Renal cortical epithelial cell (primary cell): ENCODE data around the gene CLDN4. TPM values are rescaled to one million over a fixed set of nuclear protein-coding genes. Genes with fewer than 3 reads are reported as not detected.
"Not testable (repeated sequence)": the region's sequence is repeated elsewhere in the genome, so short reads cannot be mapped to it uniquely, and the experiment has no call there.

Experiments used
- DNase-seq: peaks from one replicate; pipeline ENCODE4 v3.0.0-alpha.2; 2011; ENCODE audit warnings: low read depth
- total RNA-seq: library from RNA; depleted of rRNA; stranded (reverse); fragments of >200 nt; gene quantifications from 2 replicates; pipeline ENCODE4 v1.2.3, GENCODE V29; 2014

Gene CLDN4, protein sequence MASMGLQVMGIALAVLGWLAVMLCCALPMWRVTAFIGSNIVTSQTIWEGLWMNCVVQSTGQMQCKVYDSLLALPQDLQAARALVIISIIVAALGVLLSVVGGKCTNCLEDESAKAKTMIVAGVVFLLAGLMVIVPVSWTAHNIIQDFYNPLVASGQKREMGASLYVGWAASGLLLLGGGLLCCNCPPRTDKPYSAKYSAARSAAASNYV
- total RNA-seq = 186 and 689 TPM in 2 replicates

DNA sequence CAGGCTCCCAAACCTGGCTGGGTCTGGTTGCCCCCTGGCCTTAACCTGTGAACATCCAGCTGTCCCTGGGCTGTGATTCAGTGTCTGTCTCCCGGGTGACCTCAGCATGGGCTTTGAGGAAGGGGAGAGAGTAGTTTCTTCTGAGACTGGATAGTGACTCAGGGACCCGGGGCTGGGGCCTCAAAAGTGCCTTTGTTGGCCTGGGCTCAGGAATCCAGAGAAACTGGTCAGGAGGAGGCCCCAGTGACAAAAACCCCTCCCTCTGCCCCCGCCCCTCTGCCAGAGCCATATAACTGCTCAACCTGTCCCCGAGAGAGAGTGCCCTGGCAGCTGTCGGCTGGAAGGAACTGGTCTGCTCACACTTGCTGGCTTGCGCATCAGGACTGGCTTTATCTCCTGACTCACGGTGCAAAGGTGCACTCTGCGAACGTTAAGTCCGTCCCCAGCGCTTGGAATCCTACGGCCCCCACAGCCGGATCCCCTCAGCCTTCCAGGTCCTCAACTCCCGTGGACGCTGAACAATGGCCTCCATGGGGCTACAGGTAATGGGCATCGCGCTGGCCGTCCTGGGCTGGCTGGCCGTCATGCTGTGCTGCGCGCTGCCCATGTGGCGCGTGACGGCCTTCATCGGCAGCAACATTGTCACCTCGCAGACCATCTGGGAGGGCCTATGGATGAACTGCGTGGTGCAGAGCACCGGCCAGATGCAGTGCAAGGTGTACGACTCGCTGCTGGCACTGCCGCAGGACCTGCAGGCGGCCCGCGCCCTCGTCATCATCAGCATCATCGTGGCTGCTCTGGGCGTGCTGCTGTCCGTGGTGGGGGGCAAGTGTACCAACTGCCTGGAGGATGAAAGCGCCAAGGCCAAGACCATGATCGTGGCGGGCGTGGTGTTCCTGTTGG, at the start of gene CLDN4:
CLDN4 (plus strand) TSS at position 316 of the 903 bp plus-strand sequence; CDS start at position 522, 206 bp downstream.
- DNase-seq = peak; percentile 67

DNA sequence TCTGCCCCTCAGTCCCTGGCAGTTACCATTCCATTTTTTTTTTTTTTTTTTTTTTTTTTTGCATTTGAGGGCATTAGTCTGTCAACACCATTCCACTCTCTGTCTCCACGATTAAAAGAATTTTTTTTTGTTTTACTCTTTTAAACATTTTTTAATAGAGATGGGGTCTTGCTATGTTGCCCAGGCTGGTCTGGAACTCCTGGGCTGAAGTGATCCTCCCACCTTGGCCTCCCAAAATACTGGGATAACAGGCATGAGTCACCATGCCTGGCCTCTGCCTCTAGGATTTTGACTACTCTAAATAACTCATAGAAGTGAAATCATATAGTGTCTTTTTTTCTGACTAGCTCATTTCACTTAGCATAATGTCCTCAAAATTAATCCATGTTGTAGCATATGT, 44.2 kb upstream of the CLDN4 start:
- DNase-seq = no peak

DNA sequence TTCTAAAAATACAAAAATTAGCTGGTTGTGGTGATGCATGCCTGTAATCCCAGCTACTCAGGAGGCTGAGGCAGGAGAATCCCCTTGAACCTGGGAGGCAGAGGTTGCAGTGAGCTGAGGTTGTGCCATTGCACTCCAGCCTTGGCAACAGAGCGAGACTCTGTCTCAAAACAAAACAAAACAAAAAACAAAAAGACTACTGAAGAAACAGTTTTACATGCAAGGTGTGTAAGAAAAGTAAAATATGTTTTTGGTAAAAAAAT, 43.1 kb upstream of the CLDN4 start:
- DNase-seq = not testable (repeated sequence)

DNA sequence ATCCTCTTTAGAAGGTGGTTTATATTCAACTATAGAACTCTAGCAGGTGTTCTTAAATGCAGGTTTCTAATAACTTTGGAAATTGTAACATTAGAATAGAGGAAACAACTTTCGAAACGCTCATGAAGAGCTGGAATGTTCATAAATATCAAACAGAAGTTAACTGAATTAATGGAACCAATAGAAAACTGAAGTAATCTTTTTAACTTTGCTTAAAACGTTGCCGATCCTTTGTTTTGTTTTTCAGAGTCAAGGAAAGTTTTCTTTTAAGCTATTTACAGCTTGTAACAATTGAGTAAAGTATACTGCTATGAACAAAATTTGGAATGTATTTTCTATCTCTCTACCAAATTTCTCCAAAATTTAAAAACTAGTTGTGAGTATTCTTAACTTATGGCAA, 41.7 kb upstream of the CLDN4 start:
- no peak for DNase-seq

DNA sequence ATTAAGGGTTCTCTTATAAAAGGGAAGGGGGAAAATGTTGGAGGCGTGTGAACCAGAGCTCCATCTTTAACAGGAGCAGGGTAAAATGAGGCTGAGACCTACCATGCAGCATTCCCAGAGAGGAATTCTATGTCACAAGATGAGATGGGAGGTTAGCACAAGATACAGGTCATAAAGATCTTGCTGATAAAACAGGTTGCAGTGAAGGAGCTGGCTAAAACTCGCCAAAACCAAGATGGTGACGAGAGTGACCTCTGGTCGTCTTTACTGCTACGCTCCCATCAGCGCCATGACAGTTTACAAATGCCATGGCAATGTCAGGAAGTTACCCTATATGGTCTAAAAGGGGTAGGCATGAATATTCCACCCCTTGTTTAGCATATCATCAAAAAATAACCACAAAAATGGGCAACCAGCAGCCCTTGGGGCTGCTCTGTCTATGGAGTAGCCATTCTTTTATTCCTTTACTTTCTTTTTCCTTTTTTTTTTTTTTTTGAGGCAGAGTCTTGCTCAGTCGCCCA, 39.6 kb upstream of the CLDN4 start:
- not testable (repeated sequence) for DNase-seq

DNA sequence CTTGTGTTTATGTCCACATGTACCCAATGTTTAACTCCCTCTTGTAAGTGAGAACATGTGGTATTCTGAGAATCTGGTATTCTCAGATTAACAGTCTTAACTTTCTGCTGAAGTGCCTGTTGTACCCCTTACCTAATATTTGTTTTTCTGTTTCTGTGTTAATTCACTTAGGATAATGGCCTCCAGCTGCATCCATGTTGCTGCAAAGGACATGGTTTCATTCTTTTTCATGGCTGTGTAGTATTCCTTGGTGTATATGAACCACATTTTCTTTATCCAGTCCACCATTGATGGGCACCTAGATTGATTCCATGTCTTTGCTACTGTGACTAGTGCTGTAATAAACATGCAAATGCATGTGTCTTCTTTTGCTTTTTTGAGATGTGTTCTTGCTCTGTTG, 35.6 kb upstream of the CLDN4 start:
- DNase-seq = not testable (repeated sequence)

DNA sequence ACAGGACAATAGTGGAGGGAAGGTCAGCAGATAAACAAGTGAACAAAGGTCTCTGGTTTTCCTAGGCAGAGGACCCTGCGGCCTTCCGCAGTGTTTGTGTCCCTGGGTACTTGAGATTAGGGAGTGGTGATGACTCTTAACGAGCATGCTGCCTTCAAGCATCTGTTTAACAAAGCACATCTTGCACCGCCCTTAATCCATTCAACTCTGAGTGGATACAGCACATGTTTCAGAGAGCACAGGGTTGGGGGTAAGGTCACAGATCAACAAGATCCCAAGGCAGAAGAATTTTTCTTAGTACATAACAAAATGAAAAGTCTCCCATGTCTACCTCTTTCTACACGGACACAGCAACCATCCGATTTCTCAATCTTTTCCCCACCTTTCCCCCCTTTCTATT, 34.1 kb upstream of the CLDN4 start:
- not testable (repeated sequence) for DNase-seq

DNA sequence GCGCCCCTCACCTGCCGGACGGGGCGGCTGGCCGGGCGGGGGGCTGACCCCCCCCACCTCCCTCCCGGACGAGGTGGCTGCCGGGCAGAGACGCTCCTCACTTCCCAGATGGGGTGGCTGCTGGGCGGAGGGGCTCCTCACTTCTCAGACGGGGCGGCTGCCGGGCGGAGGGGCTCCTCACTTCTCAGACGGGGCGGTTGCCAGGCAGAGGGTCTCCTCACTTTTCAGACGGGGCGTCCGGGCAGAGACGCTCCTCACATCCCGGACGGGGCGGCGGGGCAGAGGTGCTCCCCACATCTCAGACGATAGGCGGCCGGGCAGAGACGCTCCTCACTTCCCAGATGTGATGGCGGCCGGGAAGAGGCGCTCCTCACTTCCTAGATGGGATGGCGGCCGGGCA, 33.6 kb upstream of the CLDN4 start:
- not testable (repeated sequence) for DNase-seq

DNA sequence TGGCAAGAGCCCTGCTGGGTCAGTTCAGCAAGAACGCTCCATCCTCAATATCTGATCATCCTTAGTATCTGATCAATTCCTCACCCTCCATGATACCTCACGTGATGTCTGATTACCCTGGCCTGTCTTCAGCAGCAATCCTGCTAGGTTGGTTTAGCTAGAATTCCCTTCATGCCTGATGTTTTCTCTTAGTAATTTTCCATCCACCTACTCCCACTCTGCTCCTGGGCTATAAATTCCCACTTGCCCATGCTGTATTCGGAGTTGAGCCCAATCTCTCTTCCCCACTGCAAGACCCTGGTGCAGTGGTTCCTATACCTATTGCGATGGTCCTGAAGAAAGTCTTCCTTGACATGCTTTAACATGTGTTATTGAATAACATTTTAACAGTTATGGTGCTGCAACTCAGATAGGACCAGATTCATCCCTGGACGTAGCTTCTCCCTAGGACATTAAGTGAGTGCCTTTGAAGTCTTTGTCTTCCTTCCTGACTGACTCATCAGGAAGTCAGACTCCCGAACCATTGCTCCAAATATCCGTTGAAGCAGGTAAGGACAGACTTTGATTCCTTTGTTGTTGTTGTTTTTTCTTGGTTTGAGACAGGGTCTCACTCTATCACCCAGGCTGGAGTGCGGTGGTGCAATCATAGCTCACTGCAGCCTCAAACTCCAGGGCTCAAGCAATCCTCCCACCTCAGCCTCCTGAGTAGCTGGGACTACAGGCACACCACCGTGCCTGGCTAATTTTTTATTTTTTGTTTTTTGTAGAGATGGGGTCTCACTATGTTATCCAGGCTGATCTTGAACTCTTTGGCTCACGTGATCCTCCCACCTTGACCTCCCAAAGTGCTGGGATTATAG, 31.3 kb upstream of the CLDN4 start:
- DNase-seq = peak; percentile 18

DNA sequence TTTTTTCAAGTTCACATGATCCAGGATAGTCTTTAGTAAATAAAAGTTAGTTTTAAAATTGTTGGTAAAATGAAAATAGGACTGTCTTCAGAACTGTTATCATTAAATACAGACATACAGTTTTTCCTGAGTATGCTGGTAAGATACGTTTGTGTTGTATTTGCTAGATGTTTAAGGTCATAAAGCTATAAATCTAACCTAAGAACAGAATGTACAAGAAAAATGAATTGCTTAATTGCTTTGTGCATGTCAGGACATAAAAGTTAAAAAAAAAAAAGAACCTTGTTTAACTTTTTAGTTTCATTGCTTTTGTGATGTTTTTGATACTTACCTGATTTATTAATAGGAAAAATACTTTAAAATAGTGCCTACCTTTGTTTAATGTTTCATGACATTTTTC, 29.2 kb upstream of the CLDN4 start:
- no peak for DNase-seq

DNA sequence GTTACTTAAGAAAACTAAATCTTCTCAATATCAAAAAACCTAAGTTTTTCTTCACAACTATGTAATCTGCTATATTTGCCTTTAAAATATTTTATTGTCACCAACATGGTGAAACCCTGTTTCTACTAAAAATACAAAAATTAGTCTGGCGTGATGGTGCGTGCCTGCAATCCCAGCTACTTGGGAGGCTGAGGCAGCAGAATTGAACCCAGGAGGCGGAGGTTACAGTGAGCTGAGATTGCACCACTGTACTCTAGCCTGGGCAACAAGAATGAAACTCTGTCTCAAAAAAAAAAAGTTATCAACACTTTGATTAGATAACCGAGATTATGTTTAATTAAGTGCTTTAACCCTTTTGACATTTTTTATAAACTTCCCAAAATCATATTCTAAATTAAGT, 28.3 kb upstream of the CLDN4 start:
- no peak for DNase-seq

DNA sequence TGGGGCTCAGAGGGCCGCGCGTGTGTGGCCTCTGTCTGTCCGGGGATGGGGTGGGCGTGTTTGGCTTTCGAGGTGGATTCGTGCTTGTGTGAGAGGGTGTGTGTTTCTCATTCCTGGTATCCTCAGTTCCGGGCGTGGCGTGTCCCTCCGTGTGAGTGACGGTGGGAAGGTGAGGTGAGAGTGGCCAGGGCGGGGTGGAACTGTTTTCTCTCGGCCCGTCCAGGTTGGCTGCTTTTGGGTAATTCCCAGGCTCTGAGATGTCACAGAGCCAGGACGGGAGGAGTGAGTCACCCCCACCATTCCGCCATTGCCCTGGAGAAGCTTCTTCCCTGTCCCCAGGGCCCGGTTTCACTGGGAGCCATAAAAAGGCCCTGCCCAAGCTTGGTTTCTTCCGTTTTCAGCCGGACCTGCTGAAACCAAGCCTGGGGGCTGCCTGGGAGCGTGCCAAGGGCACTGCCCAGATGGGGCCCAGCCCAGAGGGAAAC, 21.3 kb upstream of the CLDN4 start:
- peak; percentile 72 for DNase-seq

DNA sequence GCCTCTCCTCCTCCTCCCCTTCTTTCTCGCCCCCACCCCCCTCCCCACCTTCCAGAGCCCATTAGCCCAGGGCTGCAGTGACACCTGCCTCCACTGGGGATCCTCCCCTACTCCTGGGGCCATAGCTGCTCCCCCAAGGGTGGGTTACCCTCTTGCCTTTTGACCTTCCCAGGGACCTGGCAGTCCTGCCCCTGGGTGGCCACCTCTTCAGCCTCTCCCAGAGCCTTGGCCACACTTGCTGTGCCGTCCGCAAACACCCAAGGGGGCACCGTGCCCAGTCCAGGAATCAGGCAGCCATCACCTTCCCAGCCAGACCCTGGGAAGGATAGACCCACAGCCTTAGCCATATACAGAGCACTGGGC, 19.8 kb upstream of the CLDN4 start:
- no peak for DNase-seq

DNA sequence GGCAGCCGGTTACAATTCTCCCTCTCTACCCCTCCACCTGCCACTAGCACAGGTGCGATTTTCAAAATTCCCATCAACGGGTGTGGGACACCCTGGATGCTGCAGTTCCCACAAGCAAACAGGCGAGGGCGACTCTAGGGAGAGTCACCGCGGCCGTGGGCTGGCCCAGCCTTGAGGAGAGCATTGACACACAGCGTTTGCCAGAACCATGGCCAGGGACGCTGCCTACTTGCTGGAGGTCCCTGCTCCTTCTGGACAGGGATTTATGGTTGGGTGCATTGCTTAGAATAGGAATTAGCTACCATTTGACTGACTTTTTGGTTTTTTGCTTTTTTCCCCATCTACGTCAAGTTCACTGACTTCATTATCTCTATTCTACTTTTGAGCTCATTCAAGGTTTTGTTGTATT, 19.0 kb upstream of the CLDN4 start:
- no peak for DNase-seq

DNA sequence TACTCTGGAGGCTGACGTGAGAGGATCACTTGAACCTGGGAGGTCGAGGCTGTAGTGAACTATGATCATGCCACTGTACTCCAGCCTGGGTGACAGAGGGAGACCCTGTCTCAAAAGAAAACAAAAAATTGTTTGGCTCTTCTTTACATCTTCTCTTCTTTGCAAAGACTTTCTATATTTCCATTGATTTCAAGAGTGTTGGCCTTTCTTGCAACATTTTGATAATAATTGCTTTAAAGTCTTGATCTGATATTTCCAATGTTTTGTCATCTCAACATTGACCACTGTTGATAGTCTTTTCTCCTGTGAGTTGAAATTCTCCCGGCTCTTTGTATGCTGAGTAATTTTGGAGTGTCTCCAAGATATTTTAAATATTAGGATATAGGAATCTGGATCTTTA, 17.8 kb upstream of the CLDN4 start:
- no peak for DNase-seq

DNA sequence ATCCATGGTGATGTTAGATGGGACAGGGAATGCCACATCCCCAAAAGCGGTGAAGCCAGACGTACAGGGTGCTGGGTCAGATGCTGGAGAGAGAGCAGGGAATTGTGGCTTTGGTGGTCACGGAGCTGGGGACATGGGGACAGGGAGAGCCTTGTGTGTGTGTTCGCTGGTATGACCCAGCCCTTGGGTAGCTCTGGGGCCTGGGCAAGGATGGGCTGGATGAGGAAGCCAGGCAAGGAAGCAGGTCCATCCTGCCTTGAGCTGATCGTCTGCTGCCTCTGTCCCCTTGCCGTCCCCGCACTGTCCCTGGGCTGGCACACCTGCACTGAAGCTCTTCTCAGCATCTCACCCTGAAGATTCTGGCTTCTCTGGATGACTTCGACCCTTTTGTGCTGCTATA, 15.4 kb upstream of the CLDN4 start:
- no peak for DNase-seq

DNA sequence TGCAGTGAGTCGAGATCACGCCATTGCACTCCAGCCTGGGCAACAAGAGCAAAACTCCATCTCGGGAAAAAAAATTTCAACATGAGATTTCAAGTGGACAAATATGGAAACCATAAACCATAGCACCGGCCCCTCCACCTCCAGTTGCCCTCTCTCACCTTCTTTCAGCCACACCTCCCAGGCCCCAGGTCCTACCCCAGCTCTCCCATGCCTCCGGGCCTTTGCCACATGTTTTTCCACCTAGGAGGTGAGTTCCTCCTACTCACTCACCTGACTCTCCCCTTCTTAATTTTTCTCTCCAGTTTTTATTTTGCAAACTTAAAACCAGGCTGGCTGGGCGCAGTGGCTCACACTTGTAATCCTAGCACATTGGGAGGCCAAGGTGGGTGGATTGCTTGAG, 13.7 kb upstream of the CLDN4 start:
- DNase-seq = no peak

DNA sequence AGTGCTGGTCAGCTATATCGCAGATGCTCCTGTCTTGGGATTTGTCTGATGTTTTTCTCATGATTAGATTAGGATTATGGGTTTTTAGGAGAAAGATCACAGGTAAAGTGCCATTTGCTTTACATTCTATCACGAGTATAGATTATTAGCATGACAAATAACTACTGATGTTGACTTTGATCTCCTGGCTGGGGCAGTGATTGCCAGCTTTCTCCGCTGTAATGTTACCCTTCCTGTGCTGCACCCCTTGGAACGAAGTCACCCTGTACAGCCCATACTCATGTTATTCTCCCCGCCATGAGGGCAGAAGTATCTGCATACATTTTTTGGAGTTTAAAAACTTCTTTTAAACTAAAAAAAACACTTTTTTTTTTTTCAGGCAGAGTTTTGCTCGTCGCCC, 10.8 kb upstream of the CLDN4 start:
- DNase-seq = no peak

DNA sequence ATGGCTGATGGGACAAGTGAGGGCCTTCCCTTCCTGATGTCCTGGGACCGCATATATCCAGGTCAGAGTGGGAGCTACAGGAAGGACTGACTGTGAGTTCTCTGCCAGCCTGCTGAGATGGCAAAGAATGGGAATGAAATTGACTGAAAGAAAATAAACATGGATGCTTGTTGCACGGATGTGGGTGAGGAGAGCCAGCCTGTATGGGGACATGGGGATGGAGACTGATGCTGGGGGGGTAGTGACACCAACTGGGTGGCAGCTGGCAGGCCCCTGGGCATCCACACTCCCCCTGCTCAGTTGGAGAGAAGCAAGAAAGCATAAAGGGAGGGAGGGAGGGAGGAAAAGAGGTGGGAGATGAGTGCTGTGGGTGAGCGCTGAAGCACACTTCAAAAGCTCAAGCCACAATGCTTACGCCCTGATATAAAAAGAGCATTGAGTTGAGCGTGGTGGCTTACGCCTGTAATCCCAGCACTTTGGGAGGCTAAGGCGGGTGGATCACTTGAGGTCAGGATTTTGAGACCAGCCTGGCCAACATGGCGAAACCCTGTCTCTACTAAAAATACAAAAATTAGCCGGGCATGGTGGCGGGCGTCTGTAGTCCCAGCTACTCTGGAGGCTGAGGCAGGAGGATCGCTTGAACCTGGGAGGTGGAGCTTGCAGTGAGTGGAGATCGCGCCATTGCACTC, 9.1 kb upstream of the CLDN4 start:
- DNase-seq = not testable (repeated sequence)

DNA sequence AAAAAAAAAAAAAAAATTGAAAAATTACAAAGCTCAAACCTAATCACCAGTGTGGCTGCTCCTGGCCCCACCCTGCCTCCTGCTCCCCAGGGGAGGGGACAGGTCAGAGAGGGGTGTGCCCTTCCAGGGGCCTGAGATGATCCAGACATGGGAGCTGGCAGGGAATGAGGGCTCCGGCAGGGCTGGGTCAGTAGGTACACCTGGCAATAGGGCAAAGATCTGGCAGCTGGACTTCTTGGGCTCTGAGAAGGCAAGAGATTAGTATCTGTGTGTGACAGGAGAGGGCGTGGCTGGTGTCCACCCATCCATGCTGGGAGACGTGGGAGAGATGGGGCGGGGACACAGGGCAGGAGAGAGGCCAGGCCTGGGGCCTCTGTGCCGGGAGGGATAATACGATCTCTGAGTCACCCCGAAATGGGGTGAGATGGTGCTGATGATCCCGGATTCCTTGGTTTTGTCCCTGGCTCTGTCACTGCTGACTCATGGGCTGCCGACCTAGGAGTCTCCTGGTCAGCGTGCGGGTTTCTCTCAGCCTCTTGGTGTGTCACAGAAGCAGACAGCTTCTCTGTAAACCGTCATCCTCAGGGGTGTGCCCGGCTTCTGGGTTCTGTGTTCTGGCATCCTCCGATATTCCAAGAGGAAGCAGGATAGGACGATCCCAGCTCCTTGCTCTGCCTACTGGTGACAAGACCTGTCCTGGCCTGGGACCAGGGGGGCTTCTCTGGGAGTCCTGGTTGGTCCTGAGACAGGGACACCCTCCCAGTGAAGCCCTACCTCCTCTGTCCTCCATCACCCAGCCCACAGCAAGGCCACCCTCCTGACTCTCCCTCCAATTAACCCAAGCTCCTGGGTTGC, 8.2 kb upstream of the CLDN4 start:
- peak; percentile 94 for DNase-seq

DNA sequence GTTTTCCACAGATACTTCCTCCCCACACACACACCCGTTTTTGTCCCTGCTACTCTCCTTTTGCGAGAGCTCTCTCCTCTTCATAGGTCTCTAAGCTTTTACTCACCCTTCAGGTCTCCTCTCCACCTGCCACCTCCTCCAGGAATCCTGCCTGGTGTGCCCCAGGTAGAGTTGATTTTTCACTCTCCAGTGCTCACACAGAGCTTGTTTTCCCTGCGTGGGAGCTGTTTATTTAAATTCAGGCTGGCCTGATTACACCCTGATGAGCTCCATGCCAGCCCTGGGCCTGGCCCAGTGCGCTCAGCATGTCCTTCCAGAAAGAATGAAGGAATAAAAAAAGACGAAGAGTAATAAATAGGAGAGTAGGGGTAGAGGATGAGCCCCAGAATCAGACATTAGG, 7.5 kb upstream of the CLDN4 start:
- no peak for DNase-seq
